AG04450 (cell line): ENCODE measurements around the gene SDK1. TPM values are rescaled to one million over a fixed set of nuclear protein-coding genes. Genes with fewer than 3 reads are reported as not detected.
"Not testable (repeated sequence)": the region's sequence is repeated elsewhere in the genome, so short reads cannot be mapped to it uniquely, and the experiment has no call there.

Source experiments
- CTCF ChIA-PET: fragments of 300-600, 350-600 bp; formaldehyde crosslinking; extraction: SDS; loops from one replicate; lab custom pipeline; 2022; ENCODE audit warnings: antibody characterized with exemption, inconsistent platforms; lab: Charles Lee
- POLR2A ChIA-PET: fragments of 350-600 bp; formaldehyde crosslinking; extraction: SDS; loops from one replicate; lab custom pipeline; 2021; ENCODE audit warnings: antibody characterized with exemption, inconsistent platforms; lab: Yijun Ruan, JAX
- DNase-seq: peaks from one replicate; pipeline ENCODE4 v3.0.0-alpha.2; 2011; ENCODE audit warnings: low read depth, low spot score
- H3K27ac ChIP-seq: one replicate; pipeline ENCODE4 v1.5.1; 2012; ENCODE audit warnings: low read depth, low read length, control low read depth
- H3K27me3 ChIP-seq: one replicate; pipeline ENCODE4 v1.6.0; 2012; ENCODE audit warnings: low read length; ENCODE audit not compliant: control insufficient read depth, insufficient read depth
- H3K4me3 ChIP-seq: 2 replicates; pipeline ENCODE4 v1.5.1; 2011; ENCODE audit warnings: mild to moderate bottlenecking, low read depth, low read length, control low read depth
- H3K9me3 ChIP-seq: 2 replicates; pipeline ENCODE4 v1.5.1; 2012; ENCODE audit warnings: low read length; ENCODE audit not compliant: control insufficient read depth, insufficient read depth
- CTCF ChIP-seq: IDR thresholded peaks from 2 replicates; pipeline ENCODE4 v1.5.1; 2011; ENCODE audit warnings: low read depth, low read length, control low read depth, inconsistent platforms
- polyA plus RNA-seq: library from polyadenylated mRNA; depleted of rRNA; stranded (reverse); fragments of >200 nt; gene quantifications from 2 replicates; pipeline ENCODE4 v1.2.3, GENCODE V29; 2011

Gene SDK1
- polyA plus RNA-seq, 1 experiment = 2.2 TPM

GRCh38 chr7:4261601-4261960 lies 960.5 kb downstream of the SDK1 start:
- no peak for DNase-seq
- ChIA-PET CTCF (no interaction called here), POLR2A (no interaction called here)
- Histone ChIP-seq H3K4me3 (no peak overlapping the region), H3K27ac (no peak overlapping the region), H3K9me3 (peaks cover 72% of the 10 kb centered on the region), H3K27me3 (no peaks in the 10 kb centered on the region)
- TF ChIP-seq CTCF = no peak

GRCh38 chr7:4264206-4264605 lies 963.2 kb downstream of the SDK1 start:
- H3K27me3 ChIP-seq, CTCF ChIA-PET, H3K27ac ChIP-seq, POLR2A ChIA-PET, H3K4me3 ChIP-seq, DNase-seq: not testable (repeated sequence)
- H3K9me3 ChIP-seq = peaks cover 79% of the 10 kb centered on the region

GRCh38 chr7:4265066-4265465 lies 964.0 kb downstream of the SDK1 start:
- Histone ChIP-seq H3K27me3 (no peaks in the 10 kb centered on the region), H3K27ac (no peak overlapping the region), H3K4me3 (no peak overlapping the region), H3K9me3 (peaks cover 81% of the 10 kb centered on the region)
- no peak for DNase-seq
- no peak for TF ChIP-seq CTCF
- POLR2A ChIA-PET = no interaction called here
- CTCF ChIA-PET = no interaction called here

GRCh38 chr7:4265676-4266075 lies 964.6 kb downstream of the SDK1 start:
- CTCF ChIA-PET = no interaction called here
- Histone ChIP-seq H3K9me3 (peaks cover 87% of the 10 kb centered on the region), H3K27me3 (no peaks in the 10 kb centered on the region), H3K4me3 (no peak overlapping the region), H3K27ac (no peak overlapping the region)
- no peak for TF ChIP-seq CTCF
- POLR2A ChIA-PET = no interaction called here
- DNase-seq = no peak

GRCh38 chr7:4266270-4267040 lies 965.4 kb downstream of the SDK1 start:
- ChIA-PET CTCF (no interaction called here), POLR2A (no interaction called here)
- DNase-seq = no peak
- no peak for TF ChIP-seq CTCF
- no peak overlapping the region for H3K27ac ChIP-seq
- no peaks in the 10 kb centered on the region for H3K27me3 ChIP-seq
- H3K9me3 ChIP-seq = peaks cover 88% of the 10 kb centered on the region
- no peak overlapping the region for H3K4me3 ChIP-seq
